HUDEP-2 (cell line): ENCODE data around the gene GALE.

Experiments used
- DNase-seq, 76 experiments: peaks; one replicate each; lab custom pipeline; 2025; ENCODE audit not compliant: unreplicated experiment in 76 of 76; lab: John Stamatoyannopoulos, UW

GALE gene

DNA sequence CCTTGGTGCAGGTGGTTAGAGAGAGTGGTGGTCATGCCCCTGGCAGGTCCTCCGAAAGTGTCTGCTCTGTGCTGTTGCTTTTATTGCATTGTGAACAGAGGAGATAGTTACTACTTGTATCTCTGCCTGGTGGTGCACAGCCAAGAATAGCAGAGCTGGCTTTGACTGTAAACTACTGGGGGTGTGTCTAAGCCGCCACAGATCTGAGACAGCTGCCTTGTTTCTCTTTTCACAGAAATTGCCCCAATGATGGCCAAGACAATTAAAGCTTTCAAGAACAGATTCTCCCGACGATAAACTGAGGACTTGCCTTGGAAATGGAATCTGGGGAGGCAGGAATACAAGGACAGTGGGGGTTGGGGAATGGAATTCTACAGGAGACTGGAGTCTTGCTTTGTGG is 41.3 kb downstream of the GALE start:
- DNase-seq, result no peak

DNA sequence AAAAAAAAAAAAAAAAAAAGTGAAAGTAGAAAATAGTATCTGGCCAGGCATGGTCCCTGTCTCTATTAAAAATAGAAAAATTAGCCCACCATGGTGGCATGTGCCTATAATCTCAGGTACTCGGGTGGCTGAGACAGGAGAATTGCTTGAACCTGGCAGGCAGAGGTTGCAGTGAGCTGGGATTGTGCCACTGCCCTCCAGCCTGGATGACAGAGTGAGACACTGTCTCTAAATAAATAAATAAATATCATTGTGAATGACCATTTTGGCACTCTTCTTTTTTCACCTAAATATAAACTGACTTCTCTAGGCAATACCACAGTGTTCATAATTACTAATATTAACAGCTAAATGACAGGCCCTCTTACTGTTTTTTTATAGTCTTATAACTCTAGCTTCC is 42.7 kb downstream of the GALE start:
- DNase-seq, result no peak

DNA sequence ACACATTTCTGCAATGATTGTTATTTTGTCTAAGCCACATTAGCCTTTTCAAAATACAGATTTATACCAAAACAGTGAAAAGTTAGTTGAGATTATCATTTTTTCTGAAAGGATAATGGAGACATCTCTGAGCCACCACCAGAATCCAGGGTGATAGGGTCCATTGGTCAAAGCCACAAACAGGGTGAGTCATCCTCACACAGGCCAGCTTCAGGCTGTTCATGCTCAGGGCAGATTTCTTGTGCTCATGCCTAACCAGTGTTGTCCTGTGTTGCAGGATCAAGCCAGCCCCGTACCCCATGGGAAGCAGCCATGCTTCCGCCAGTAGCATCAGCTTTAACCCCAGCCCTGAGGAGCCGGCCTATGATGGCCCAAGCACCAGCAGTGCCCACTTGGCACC is 43.9 kb downstream of the GALE start:
- DNase-seq, result no peak

DNA sequence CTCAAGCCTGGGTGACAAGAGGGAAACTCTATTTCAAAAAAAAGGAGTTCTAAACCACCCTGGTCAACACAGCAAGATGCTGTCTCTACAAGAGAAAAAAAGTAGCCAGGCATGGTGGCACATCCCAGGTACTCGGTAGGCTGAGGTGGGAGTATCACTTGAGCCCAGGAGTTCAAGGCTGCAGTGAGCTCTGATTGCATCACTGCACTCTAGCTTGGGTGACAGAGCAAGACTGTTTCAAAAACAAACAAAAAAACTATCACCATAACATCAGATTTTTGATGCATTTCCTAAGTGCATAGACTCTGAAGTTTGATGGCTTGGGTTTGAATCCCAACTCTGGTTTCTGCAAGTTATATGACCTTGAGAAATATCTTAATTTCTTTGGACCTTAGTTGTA is 47.6 kb downstream of the GALE start:
- no peak for DNase-seq

DNA sequence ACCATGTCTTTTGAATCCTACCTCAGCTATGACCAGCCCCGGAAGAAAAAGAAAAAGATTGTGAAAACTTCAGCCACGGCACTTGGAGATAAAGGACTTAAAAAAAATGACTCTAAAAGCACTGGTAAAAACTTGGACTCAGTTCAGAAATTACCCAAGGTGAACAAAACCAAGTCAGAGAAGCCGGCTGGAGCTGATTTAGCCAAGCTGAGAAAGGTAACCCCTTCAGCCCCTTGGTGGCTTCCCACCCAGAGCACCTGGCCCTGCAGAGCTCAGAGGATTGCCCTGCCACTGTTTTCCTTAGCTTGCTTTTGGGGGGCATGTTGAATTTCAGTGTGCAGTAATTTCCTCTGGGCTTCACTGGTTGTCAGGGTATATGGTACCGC is 48.7 kb downstream of the GALE start:
- no peak for DNase-seq

- peak in 39 of 76 experiments; percentile 3 to 67 (median 26) for DNase-seq
Measured at GRCh38 chr1:23751050-23751814, 49.3 kb downstream of the GALE start.

GRCh38 chr1:23748016-23748415 is 52.5 kb downstream of the GALE start:
- DNase-seq, result no peak
